Naive thymus-derived CD8-positive, alpha-beta T cell (primary cell): ENCODE measurements around the gene LRP4. TPM values are rescaled to one million over a fixed set of nuclear protein-coding genes. Genes with fewer than 3 reads are reported as not detected.

Source experiments
- ATAC-seq, 2 donors: fragments of 150-1000 bp; cut with Tn5 transposase in 1 of 2; sonication (Bioruptor Pico), chemical (Tn5 transposase) in 1 of 2; 1 replicate in 1 of 2; 2 replicates in 1 of 2; pipeline ENCODE4 v1.10.0; 2021; ENCODE audit warnings: mild to moderate bottlenecking in 2 of 2, moderate library complexity in 2 of 2
- POLR2A ChIA-PET: fragments of 350-600 bp; sonication (Branson Sonifier 250); formaldehyde crosslinking; loops from one replicate; lab custom pipeline; 2021; ENCODE audit warnings: antibody characterized with exemption; lab: Charles Lee
- DNase-seq, 10 donors: peaks; one replicate each; pipeline versions ENCODE4 v3.0.0 to v3.0.0-alpha.2; 2020 to 2022
- H3K27ac Mint-ChIP-seq, 10 donors: one replicate each; pipeline ENCODE4 v1.8.0; 2020 to 2022; ENCODE audit warnings: mild to moderate bottlenecking in 10 of 10, mixed read lengths in 10 of 10, moderate library complexity in 4 of 10, inconsistent platforms in 1 of 10
- H3K27me3 Mint-ChIP-seq, 5 donors: one replicate each; pipeline ENCODE4 v1.8.0; 2021 to 2022; ENCODE audit warnings: mixed read lengths in 5 of 5
- H3K36me3 Mint-ChIP-seq, 3 donors: one replicate each; pipeline ENCODE4 v1.8.0; 2020 to 2022; ENCODE audit warnings: mixed read lengths in 3 of 3, mild to moderate bottlenecking in 2 of 3, inconsistent platforms in 1 of 3
- H3K4me1 Mint-ChIP-seq, 4 donors: one replicate each; pipeline ENCODE4 v1.8.0; 2021 to 2022; ENCODE audit warnings: mixed read lengths in 4 of 4
- H3K4me3 Mint-ChIP-seq, 10 donors: one replicate each; pipeline ENCODE4 v1.8.0; 2020 to 2022; ENCODE audit warnings: mild to moderate bottlenecking in 10 of 10, mixed read lengths in 10 of 10, moderate library complexity in 6 of 10, inconsistent platforms in 1 of 10
- H3K9me3 Mint-ChIP-seq, 9 donors: one replicate each; pipeline ENCODE4 v1.8.0; 2020 to 2022; ENCODE audit warnings: mixed read lengths in 9 of 9, mild to moderate bottlenecking in 3 of 9, inconsistent platforms in 1 of 9, moderate library complexity in 1 of 9
- polyA plus RNA-seq, 3 donors: library from polyadenylated mRNA; unstranded; fragments of 300-500 nt; fragmentation: Illumina TruSeq; gene quantifications; one replicate each; pipeline ENCODE4 v1.2.3, GENCODE V29; 2021
- total RNA-seq, 8 experiments: library from RNA in 2 of 8; stranded (reverse) in 2 of 8; gene quantifications; one replicate each; pipeline ENCODE4 v1.2.3 and lab custom pipeline; 2021 to 2026

LRP4 gene
- total and polyA plus RNA-seq, 5 experiments from 2014 or later, result not detected

DNA sequence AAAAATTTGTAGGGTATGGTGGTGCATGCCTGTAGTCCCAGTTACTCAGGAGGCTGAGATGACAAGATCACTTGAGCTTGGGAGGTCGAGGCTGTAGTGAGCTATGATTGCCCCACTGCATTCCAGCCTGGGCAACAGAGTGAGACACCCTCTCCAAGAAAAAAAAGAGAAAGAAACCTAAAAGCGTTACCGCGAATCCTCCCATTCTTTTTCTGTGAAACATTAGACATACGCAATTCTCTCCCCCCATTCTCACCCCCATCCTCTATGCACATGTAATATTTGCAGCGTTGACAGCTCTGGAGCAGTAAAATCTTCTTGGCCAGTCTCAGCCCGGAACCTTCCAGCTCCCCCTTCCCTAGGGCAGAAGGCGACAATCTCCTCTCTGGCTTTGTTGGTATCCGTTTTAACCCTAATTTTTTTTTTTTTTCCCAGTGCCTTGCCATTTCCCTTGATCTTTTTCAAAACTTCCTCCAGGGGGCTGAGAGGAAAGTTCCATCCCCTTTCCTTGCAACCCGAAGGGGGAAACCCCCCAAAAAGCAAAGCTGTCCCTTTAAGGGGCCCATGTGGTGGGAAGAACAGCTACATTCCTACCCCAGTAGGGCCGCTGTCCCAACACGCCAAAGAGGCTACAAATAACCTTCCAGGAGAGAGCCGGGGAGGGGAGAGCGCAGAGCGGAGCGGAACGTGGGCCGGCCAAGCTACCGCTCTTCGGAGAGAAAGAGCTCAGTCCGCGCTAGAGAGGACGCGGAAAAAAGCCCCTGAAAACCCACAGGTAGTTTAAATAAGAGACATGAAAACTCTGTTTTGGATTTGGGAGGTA, 1.9 kb downstream of the LRP4 start:
- peak overlapping the region in 3 of 10 donors; percentile 17 to 73 (median 28) for H3K27ac Mint-ChIP-seq
- peaks cover 36 to 72% (median 61%) of the 10 kb centered on the region in 5 donors for H3K27me3 Mint-ChIP-seq
- H3K36me3 Mint-ChIP-seq, result peaks cover 0 to 2% (median 0%) of the 10 kb centered on the region in 3 donors
- POLR2A ChIA-PET, result interaction anchor here (0.6 to 1.4 kb wide), 4 partner anchors 9 to 238 kb away, joined by 4 to 7 read pairs (median 4); no protein-coding TSS in a partner anchor
- peak; percentile 35 to 51 for ATAC-seq
- peaks cover 20 to 29% (median 28%) of the 10 kb centered on the region in 4 donors for H3K4me1 Mint-ChIP-seq
- H3K9me3 Mint-ChIP-seq, result no peaks in the 10 kb centered on the region
- DNase-seq, result no peak
- peak overlapping the region; percentile 65 to 89 (median 81) for H3K4me3 Mint-ChIP-seq

DNA sequence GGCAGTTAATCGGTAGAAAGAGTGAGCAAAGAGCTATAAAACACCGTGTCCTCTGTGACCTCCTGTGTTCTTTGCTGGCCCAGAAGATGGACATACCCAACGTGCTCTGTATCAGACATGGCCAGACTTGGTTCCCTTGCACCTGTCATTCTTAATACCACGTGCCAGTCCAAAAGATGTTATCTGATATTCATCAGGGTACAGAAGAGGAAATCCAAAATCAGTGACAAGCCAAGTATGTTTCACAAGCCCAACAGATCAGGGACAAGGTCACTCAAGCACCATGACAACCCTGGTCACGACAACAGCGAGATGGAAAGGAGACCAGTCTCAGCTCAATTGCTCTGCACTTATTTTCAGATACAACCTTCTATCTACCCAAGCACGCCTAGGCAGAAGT, 3.4 kb downstream of the LRP4 start:
- Mint-ChIP-seq H3K9me3 (no peaks in the 10 kb centered on the region), H3K36me3 (peaks cover 0 to 2% (median 0%) of the 10 kb centered on the region in 3 donors), H3K27ac (no peak overlapping the region), H3K27me3 (peaks cover 35 to 67% (median 65%) of the 10 kb centered on the region in 5 donors), H3K4me3 (peak overlapping the region in 2 of 10 donors; percentile 45 to 76), H3K4me1 (peaks cover 20 to 29% (median 27%) of the 10 kb centered on the region in 4 donors)
- POLR2A ChIA-PET, result no interaction called here
- ATAC-seq, result no peak
- DNase-seq, result no peak

DNA sequence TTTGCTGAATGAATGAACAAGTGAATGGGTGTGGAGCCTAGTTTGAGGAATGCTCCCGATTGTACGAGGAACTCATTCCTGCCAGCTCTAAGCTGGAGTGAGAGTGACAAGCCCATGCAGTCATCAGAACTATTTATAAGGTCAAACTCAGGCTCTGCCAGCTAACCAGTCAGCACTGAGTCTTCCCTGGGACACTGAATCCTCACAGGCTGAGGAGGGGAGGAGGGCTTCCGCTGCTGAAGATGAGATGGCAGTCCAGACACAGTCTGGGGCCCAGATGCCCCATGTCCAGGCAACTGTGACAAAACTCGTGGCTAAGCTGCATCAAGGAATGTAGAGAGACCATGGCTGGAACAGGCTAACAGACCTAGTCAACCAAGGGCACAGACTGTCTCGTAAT, 4.0 kb downstream of the LRP4 start:
- POLR2A ChIA-PET, result no interaction called here
- Mint-ChIP-seq H3K36me3 (peaks cover 0 to 2% (median 0%) of the 10 kb centered on the region in 3 donors), H3K4me1 (peaks cover 16 to 23% (median 21%) of the 10 kb centered on the region in 4 donors), H3K27ac (no peak overlapping the region), H3K9me3 (no peaks in the 10 kb centered on the region), H3K27me3 (peaks cover 32 to 62% (median 60%) of the 10 kb centered on the region in 5 donors), H3K4me3 (no peak overlapping the region)
- no peak for ATAC-seq
- DNase-seq, result no peak

DNA sequence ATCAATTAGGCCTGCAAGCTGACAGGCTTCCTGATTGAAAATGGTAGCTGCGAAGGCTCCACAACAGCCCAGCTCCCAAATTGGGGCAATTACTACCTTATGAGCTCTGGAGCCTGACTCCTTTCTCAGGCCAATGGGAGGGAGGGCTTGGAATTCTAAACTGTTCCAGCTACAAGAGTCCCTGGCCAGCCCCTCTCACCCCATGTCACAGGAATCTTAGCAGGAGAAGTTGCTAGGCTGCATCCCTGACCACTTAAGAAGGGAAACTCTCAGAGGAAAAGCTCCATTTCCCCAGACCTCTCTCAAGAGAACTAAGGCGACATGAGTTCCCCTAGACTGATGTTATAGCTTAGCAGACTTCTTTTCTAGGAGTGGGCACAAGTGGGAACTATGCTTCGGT, 4.9 kb downstream of the LRP4 start:
- Mint-ChIP-seq H3K9me3 (no peaks in the 10 kb centered on the region), H3K27me3 (peaks cover 25 to 57% (median 53%) of the 10 kb centered on the region in 5 donors), H3K36me3 (no peaks in the 10 kb centered on the region), H3K4me3 (no peak overlapping the region), H3K27ac (no peak overlapping the region), H3K4me1 (peaks cover 8 to 16% (median 13%) of the 10 kb centered on the region in 4 donors)
- POLR2A ChIA-PET, result no interaction called here
- DNase-seq, result no peak
- no peak for ATAC-seq

DNA sequence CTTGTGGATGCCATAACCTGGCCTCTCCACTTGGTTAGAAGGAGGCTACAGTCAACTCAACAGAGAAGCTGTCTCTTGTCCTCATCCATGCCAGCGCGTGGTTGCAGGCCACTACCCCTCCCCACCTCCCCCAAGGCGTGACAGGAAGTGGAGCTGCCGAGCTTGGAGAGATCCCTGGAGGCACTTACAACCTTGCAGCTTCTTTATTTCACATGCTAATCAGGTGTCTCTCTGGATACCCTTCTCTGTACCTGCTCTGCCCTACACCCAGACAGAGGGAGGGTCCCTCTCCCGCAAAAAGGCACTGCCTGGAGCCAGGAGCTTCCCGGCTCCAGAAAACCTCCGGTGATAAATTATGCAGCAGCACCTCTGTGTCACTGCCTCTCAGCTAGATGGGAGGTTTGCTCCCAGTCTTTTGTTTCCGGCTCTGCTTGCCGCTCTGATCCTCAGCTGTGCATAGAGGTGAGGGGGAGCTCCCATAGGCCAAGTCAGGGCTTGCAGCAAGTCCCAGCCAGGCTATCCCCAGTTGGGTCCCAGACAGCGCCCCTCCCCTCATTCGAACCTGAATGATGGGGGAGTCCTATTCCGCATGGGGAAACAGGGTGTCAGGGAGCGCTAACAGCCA, 5.7 kb downstream of the LRP4 start:
- Mint-ChIP-seq H3K36me3 (no peaks in the 10 kb centered on the region), H3K4me3 (no peak overlapping the region)
- POLR2A ChIA-PET, result interaction anchor here (0.6 kb wide), 1 partner anchor 24 kb away, joined by 3 read pairs; the partner anchor contains the start of gene CSTPP1

DNA sequence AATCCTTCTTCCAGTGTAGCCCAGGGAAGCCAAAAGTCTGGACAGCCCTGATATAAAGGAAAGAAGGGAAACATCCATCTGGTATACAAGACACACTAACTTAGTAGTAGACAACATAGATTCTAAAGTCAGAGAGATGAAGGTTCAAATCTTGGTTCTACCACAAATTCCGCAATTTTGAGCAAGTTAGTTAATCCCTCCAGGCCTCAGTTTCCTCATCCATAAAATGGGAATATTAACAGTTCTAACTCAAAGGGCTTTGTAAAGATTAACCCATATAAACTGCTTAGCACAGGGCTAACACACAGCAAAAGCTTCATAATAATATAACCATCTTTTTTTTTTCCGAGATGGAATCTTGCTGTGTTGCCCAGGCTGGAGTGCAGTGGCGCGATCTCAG, 10.7 kb downstream of the LRP4 start:
- POLR2A ChIA-PET, result interaction anchor here (0.6 to 1.5 kb wide), 2 partner anchors 9 to 302 kb away, joined by 3 to 5 read pairs; no protein-coding TSS in a partner anchor
- H3K27ac Mint-ChIP-seq, result no peak overlapping the region
- no peaks in the 10 kb centered on the region for H3K36me3 Mint-ChIP-seq
- H3K9me3 Mint-ChIP-seq, result no peaks in the 10 kb centered on the region
- no peaks in the 10 kb centered on the region for H3K4me1 Mint-ChIP-seq
- peaks cover 2 to 16% (median 4%) of the 10 kb centered on the region in 5 donors for H3K27me3 Mint-ChIP-seq
- H3K4me3 Mint-ChIP-seq, result no peak overlapping the region
- DNase-seq (no peak), ATAC-seq (no peak)

More for the DNA sequence above, 5.7 kb downstream of the LRP4 start:
- Mint-ChIP-seq H3K27ac (no peak overlapping the region), H3K4me1 (peaks cover 8 to 13% (median 12%) of the 10 kb centered on the region in 4 donors), H3K27me3 (peaks cover 25 to 54% (median 51%) of the 10 kb centered on the region in 5 donors), H3K9me3 (no peaks in the 10 kb centered on the region)
- no peak for DNase-seq
- ATAC-seq, result no peak

DNA sequence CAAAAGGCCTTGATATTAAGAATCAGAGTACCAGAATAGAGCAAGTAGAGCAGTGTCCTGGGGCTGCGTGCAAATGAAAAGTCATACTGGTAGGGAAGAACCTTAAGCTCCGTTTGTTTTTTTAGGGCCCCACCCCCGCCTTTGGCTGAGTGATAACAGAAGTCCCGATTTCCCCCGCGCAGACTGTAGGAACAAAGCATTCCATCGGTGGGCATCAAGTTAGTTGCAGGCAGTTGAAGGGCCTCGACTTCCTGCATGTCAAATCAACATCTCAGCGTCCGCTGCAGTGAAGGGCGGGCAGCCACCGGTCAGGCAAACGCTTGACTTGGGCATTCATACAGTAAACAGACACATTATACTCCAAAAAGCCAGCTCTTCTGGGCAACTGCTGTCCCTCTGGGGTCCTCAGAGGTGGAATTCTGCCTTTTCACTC, 11.7 kb downstream of the LRP4 start:
- Mint-ChIP-seq H3K27ac (peak overlapping the region in 1 of 10 donors; percentile 35), H3K4me1 (no peaks in the 10 kb centered on the region), H3K36me3 (no peaks in the 10 kb centered on the region), H3K4me3 (no peak overlapping the region), H3K27me3 (peaks cover 0 to 8% (median 2%) of the 10 kb centered on the region in 5 donors), H3K9me3 (no peaks in the 10 kb centered on the region)
- POLR2A ChIA-PET, result interaction anchor here (0.6 to 1.5 kb wide), 2 partner anchors 10 to 550 kb away, joined by 3 to 5 read pairs; no protein-coding TSS in a partner anchor
- ATAC-seq (no peak), DNase-seq (no peak)

DNA sequence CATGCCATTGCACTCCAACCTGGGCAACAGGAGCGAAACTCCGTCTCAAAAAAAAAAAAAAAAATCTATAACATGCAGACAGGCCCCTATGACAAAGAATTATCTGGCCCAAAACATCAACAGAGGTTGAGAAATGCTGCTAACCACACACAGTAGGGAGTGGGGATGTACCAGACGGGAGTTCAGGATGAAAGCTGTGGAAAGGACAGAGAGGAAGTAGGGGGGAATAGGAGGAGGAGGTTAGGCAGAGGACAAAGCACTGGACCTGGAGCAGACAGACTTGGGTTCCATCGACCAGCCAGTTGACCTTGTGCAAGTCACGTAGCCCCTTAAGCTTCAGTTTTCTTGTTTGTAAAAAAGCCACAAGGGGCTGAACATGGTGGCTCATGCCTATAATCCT, 12.5 kb downstream of the LRP4 start:
- H3K9me3 Mint-ChIP-seq, result no peaks in the 10 kb centered on the region
- no peak overlapping the region for H3K27ac Mint-ChIP-seq
- peaks cover 0 to 8% (median 3%) of the 10 kb centered on the region in 5 donors for H3K27me3 Mint-ChIP-seq
- ATAC-seq (no peak), DNase-seq (no peak)
- H3K4me3 Mint-ChIP-seq, result no peak overlapping the region
- no peaks in the 10 kb centered on the region for H3K4me1 Mint-ChIP-seq
- no peaks in the 10 kb centered on the region for H3K36me3 Mint-ChIP-seq
- POLR2A ChIA-PET, result interaction anchor here (0.7 kb wide), 1 partner anchor 10 kb away, joined by 4 read pairs; no protein-coding TSS in a partner anchor

DNA sequence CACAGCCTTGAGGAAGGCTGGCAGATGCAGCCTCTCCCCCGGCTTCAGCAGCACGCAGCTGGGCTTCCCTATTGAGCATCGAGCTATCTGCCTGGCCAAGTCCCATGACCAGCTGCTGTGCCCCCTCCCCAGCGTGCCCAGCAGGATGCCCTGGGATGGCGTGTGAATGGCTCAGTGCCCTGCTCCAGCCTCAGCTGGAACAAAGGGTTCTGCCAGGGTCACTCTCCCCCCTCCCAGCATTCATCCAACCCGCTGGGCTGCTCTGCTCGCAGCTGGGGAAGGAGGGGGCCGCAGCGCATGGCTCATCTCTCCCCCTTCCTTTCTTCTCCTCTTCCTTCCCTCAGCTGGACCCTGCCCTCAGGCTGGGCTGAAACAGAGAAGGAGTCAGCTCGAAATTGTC, 14.5 kb downstream of the LRP4 start:
- Mint-ChIP-seq H3K4me3 (no peak overlapping the region), H3K4me1 (no peaks in the 10 kb centered on the region), H3K9me3 (no peaks in the 10 kb centered on the region), H3K36me3 (no peaks in the 10 kb centered on the region), H3K27me3 (peaks cover 0 to 3% (median 0%) of the 10 kb centered on the region in 5 donors), H3K27ac (peak overlapping the region in 1 of 10 donors; percentile 4)
- ATAC-seq (no peak), DNase-seq (no peak)
- POLR2A ChIA-PET, result no interaction called here

DNA sequence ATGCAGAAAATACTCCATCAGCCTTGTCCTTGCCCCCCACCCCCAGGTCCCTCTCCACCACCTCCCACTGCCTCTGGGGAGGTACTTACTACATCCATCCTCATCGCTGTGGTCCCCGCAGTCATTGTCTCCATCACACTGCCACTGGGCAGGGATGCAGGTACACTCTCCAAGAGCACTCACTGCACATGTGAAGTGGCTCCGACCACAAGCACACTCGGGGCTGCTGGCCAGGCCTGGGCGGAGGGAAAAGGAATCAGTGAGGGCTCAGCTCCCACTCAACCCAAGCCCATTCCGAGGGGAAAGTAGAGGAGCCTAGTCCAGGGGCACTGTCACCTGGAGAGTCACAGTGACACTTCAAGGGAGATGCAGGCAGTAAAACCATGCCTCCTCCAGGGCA, 15.7 kb downstream of the LRP4 start:
- no peaks in the 10 kb centered on the region for H3K9me3 Mint-ChIP-seq
- POLR2A ChIA-PET, result no interaction called here
- no peaks in the 10 kb centered on the region for H3K4me1 Mint-ChIP-seq
- ATAC-seq, result no peak
- H3K27me3 Mint-ChIP-seq, result peaks cover 0 to 3% (median 0%) of the 10 kb centered on the region in 5 donors
- no peak overlapping the region for H3K4me3 Mint-ChIP-seq
- peak overlapping the region in 1 of 10 donors; percentile 24 for H3K27ac Mint-ChIP-seq
- no peak for DNase-seq
- no peaks in the 10 kb centered on the region for H3K36me3 Mint-ChIP-seq

DNA sequence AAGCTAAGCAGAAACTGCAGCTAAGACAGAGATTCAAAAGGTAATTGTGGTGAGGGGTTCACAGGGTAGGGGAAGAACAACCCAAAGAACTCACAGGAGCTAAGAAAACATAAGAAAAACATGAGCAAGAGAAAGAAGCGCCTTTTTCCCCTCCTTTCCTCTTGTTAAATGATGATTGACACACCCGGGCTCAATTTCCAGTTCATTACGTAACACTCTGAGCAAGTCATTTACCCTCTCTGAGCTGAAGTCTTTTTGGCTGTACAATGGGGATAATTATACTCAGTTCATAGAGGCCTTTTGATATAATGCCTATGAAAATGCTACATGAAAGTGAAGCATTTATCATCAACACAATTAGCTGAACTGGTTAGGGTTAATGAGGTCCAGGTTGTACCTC, 17.2 kb downstream of the LRP4 start:
- H3K36me3 Mint-ChIP-seq, result no peaks in the 10 kb centered on the region
- POLR2A ChIA-PET, result no interaction called here
- H3K9me3 Mint-ChIP-seq, result no peaks in the 10 kb centered on the region
- H3K27me3 Mint-ChIP-seq, result peaks cover 0 to 3% (median 0%) of the 10 kb centered on the region in 5 donors
- DNase-seq (no peak), ATAC-seq (no peak)
- no peak overlapping the region for H3K4me3 Mint-ChIP-seq
- no peaks in the 10 kb centered on the region for H3K4me1 Mint-ChIP-seq
- H3K27ac Mint-ChIP-seq, result no peak overlapping the region

DNA sequence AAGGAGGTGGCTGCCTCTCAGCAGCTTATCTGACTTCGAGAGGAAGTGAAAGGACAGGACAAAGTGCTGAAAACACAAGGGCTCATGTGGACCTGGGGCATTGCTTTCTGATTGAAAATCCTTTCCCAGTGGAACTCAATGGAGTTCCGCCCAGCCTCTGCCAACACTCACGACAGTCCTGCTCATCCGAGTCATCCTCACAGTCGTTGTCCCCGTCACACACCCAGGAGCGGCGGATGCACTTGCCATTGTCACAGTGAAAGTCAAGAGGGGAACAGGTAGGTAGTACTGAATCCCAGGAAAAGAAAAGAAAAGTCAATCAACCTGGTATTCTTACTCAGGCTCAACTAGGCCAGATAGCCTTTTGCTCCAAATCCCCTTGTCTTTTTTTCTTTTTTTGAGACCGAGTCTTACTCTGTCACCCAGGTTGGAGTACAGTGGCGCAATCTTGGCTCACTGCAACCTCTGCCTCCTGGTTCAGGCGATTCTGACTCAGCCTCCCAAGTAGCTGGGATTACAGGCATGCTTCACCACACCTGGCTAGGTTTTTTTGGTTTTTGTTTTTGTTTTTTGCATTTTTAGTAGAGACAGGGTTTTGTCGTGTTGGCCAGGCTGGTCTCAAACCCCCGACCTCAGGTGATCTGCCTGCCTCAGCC, 18.1 kb downstream of the LRP4 start:
- Mint-ChIP-seq H3K27ac (no peak overlapping the region), H3K4me3 (no peak overlapping the region), H3K36me3 (no peaks in the 10 kb centered on the region), H3K27me3 (peaks cover 0 to 3% (median 0%) of the 10 kb centered on the region in 5 donors), H3K9me3 (no peaks in the 10 kb centered on the region), H3K4me1 (no peaks in the 10 kb centered on the region)
- POLR2A ChIA-PET, result no interaction called here
- ATAC-seq, result no peak
- no peak for DNase-seq
